ENCODE data around the gene RAD51AP2.

GRCh38 chr2:17540813-17541530 is 22.7 kb upstream of the RAD51AP2 start:
- TF ChIP-seq POLR2AphosphoS5 (IDR thresholded peaks at IDR 0.05) (no peak), CTCF (IDR thresholded peaks at IDR 0.05 in 8 of 11, conservative IDR thresholded peaks at IDR 0.05 in 3 of 11) (no peak)
